SK-N-SH (cell line): ENCODE measurements around the gene PDE4B.

ENCODE experiments used
- CTCF ChIP-seq: fragments of 200-600 bp; sonication (generic); IDR thresholded peaks from 2 replicates; pipeline ENCODE4 v1.6.1; 2017; ENCODE audit warnings: antibody characterized with exemption, mild to moderate bottlenecking, moderate library complexity
- EP300 ChIP-seq, 2 experiments: IDR thresholded peaks; 2 replicates each; pipeline versions ENCODE4 v1.4.0 to v1.6.1; 2012; ENCODE audit warnings: borderline replicate concordance in 1 of 2, low read depth in 1 of 2, low read length in 1 of 2
- FOXM1 ChIP-seq: IDR thresholded peaks from 2 replicates; pipeline ENCODE4 v1.4.0; 2012; ENCODE audit warnings: low read depth, mild to moderate bottlenecking
- MAX ChIP-seq: IDR thresholded peaks from 2 replicates; pipeline ENCODE4 v1.4.0; 2012; ENCODE audit warnings: low read depth
- MXI1 ChIP-seq: IDR thresholded peaks from 2 replicates; pipeline ENCODE4 v1.6.1; 2012; ENCODE audit warnings: mild to moderate bottlenecking, low read depth, low read length, improper control_type of control experiment
- PBX3 ChIP-seq: IDR thresholded peaks from 2 replicates; pipeline ENCODE4; 2012
- RAD21 ChIP-seq: IDR thresholded peaks from 2 replicates; pipeline ENCODE4 v1.6.1; 2012; ENCODE audit warnings: mild to moderate bottlenecking, low read length
- REST ChIP-seq: IDR thresholded peaks from 2 replicates; pipeline ENCODE4 v1.6.1; 2012; ENCODE audit warnings: mild to moderate bottlenecking, low read depth, low read length, moderate library complexity
- RFX5 ChIP-seq: IDR thresholded peaks from 2 replicates; pipeline ENCODE4 v1.6.1; 2012; ENCODE audit warnings: mild to moderate bottlenecking, improper control_type of control experiment, low read length
- SIN3A ChIP-seq: IDR thresholded peaks from 2 replicates; pipeline ENCODE4 v1.6.1; 2012; ENCODE audit warnings: low read depth, mild to moderate bottlenecking, low read length, moderate library complexity, borderline replicate concordance
- SMC3 ChIP-seq: IDR thresholded peaks from 2 replicates; pipeline ENCODE4 v1.6.1; 2012; ENCODE audit warnings: low read depth, low read length, improper control_type of control experiment

GRCh38 chr1:66334318-66334717, 541.6 kb downstream of the PDE4B start:
- TF ChIP-seq REST (no peak), CTCF (no peak), EP300 (IDR thresholded peaks at IDR 0.05; ENCODE audit: borderline replicate concordance in 1 of 2, low read depth in 1 of 2, low read length in 1 of 2) (no peak), MAX (no peak), SMC3 (no peak), RFX5 (no peak), FOXM1 (no peak), MXI1 (no peak), RAD21 (no peak), PBX3 (no peak), SIN3A (no peak)
